Gastrocnemius medialis (tissue), 4 donors: ENCODE measurements around the gene SMIM10L1.

Experiments used
- POLR2A ChIP-seq, 2 donors: fragments of 450-650 bp; IDR thresholded peaks; one replicate each; pipeline ENCODE4 v1.6.1; 2017; ENCODE audit warnings: antibody characterized with exemption in 2 of 2, mild to moderate bottlenecking in 2 of 2, moderate library complexity in 2 of 2
- TF ChIP-seq, protein P1 (sequence below), 5 experiments: fragments of 450-650 bp in 3 of 5; fragments of 200-600 bp in 2 of 5; sonication (generic) in 2 of 5; IDR thresholded peaks in 4 of 5; conservative IDR thresholded peaks in 1 of 5; 1 replicate in 4 of 5; 2 replicates in 1 of 5; pipeline ENCODE4 v1.5.1; 2016 to 2019; ENCODE audit warnings: antibody characterized with exemption in 5 of 5, mild to moderate bottlenecking in 3 of 5, moderate library complexity in 3 of 5

DNA sequence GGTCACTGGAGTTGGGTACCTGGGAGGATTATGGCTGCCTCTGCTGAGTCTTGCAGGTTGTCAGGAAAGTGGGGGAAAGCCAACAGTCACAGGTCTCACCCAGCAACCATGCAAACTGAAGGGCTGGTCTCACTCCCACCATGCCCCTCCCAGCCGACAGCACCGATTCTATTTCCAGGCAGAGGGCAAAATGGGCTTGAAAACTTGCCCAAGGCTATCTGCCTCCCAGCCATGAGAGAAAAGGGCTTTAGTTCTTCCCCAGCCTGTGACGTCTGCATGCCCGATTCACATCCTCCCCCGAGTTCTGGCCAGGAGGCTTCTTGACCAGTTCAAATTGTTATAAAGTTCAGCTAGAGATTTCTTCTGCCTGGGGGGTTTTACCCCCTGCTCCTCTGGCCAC lies 26.7 kb upstream of the SMIM10L1 start:
- TF ChIP-seq POLR2A (IDR thresholded peaks at IDR 0.05): no peak
- TF ChIP-seq, protein P1, sequence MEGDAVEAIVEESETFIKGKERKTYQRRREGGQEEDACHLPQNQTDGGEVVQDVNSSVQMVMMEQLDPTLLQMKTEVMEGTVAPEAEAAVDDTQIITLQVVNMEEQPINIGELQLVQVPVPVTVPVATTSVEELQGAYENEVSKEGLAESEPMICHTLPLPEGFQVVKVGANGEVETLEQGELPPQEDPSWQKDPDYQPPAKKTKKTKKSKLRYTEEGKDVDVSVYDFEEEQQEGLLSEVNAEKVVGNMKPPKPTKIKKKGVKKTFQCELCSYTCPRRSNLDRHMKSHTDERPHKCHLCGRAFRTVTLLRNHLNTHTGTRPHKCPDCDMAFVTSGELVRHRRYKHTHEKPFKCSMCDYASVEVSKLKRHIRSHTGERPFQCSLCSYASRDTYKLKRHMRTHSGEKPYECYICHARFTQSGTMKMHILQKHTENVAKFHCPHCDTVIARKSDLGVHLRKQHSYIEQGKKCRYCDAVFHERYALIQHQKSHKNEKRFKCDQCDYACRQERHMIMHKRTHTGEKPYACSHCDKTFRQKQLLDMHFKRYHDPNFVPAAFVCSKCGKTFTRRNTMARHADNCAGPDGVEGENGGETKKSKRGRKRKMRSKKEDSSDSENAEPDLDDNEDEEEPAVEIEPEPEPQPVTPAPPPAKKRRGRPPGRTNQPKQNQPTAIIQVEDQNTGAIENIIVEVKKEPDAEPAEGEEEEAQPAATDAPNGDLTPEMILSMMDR (IDR thresholded peaks at IDR 0.05 in 4 of 5, conservative IDR thresholded peaks at IDR 0.05 in 1 of 5): no peak
